GM12891 (cell line): ENCODE results near the gene THUMPD3.

Experiments used
- POLR2A ChIP-seq: IDR thresholded peaks from 2 replicates; pipeline ENCODE4 v1.6.1; 2011; ENCODE audit warnings: low read depth, low read length, control low read depth
- POLR2AphosphoS5 ChIP-seq: IDR thresholded peaks from 2 replicates; pipeline ENCODE4 v1.6.1; 2011; ENCODE audit warnings: low read depth, low read length, control low read depth
- POU2F2 ChIP-seq: IDR thresholded peaks from 2 replicates; pipeline ENCODE4 v1.6.1; 2011; ENCODE audit warnings: low read depth, mild to moderate bottlenecking, control low read depth, low read length, moderate library complexity
- SPI1 ChIP-seq: IDR thresholded peaks from 2 replicates; pipeline ENCODE4 v1.6.1; 2011; ENCODE audit warnings: low read depth, low read length, control low read depth
- TAF1 ChIP-seq: IDR thresholded peaks from 2 replicates; pipeline ENCODE4 v1.6.1; 2011; ENCODE audit warnings: low read depth, low read length, control low read depth

DNA sequence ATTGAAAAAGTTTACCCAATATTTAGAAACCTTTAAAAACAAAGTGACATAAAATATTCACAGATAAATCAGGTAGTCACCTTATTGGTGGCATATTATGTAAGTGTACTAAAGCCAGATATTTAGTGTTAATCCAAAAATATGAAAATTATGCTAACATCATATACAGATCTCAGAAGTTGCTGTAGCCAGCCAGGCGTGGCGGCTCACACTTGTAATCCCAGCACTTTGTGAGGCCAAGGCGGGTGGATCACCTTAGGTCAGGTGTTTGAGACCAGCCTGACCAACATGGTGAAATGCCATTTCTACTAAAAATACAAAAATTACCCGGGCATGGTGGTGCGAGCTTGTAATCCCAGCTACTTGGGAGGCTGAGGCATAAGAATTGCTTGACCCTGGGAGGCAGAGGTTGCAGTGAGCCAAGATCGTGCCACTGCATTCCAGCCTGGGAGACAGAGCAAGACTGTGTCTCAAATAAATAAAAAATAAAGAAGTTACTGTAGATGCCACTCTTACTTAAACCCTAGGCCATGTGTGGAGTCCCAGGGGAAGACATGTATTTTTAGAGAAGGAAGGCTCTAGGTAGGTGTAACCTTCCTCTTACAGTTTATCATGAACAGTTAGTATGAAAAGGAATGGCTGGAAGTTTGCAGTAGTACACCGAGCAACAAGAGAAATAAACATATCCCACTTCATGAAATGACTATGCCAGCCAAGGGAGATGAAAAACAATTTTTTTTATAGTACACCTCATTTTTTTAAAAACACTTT, 44.2 kb downstream of the THUMPD3 start:
- TF ChIP-seq TAF1 (no peak), POLR2AphosphoS5 (no peak), POLR2A (no peak), POU2F2 (no peak), SPI1 (no peak)
